SU-DHL-6 (cell line): ENCODE results near the gene ATP4A.

ENCODE experiments used
- H2AFZ ChIP-seq: fragments of 200-600 bp; sonication (generic); 2 replicates; pipeline ENCODE4 v1.6.1; 2014; ENCODE audit warnings: low read depth, mild to moderate bottlenecking, moderate library complexity, mixed read lengths, antibody characterized with exemption, low read length; ENCODE audit not compliant: severe bottlenecking
- H3F3A ChIP-seq: fragments of 200-600 bp; shearing (Covaris generic); 2 replicates; pipeline ENCODE4 v1.6.0; 2016; ENCODE audit warnings: antibody characterized with exemption, mild to moderate bottlenecking; ENCODE audit not compliant: insufficient read depth
- H3K27ac ChIP-seq: fragments of 200-600 bp; sonication (generic); 2 replicates; pipeline ENCODE4 v1.5.1; 2016; ENCODE audit warnings: low read depth, mild to moderate bottlenecking, low read length, moderate library complexity, mixed read lengths
- H3K27me3 ChIP-seq: fragments of 200-600 bp; sonication (generic), shearing (Covaris generic); 2 replicates; pipeline ENCODE4 v1.6.0; 2014; ENCODE audit warnings: mild to moderate bottlenecking, low read length
- H3K36me3 ChIP-seq: fragments of 200-600 bp; sonication (generic); 2 replicates; pipeline ENCODE4 v1.6.1; 2014; ENCODE audit warnings: mild to moderate bottlenecking, low read length, mixed read lengths
- H3K4me2 ChIP-seq: fragments of 300-600, 200-600 bp; shearing (Covaris generic), sonication (generic); 2 replicates; pipeline ENCODE4 v1.6.0; 2014; ENCODE audit warnings: low read length, low read depth, mild to moderate bottlenecking; ENCODE audit not compliant: poor library complexity, severe bottlenecking
- H3K4me3 ChIP-seq: fragments of 200-600 bp; sonication (generic); 2 replicates; pipeline ENCODE4 v1.5.1; 2014; ENCODE audit warnings: antibody characterized with exemption, low read length, mild to moderate bottlenecking, mixed read lengths; ENCODE audit not compliant: insufficient read depth, poor library complexity, severe bottlenecking
- H3K79me2 ChIP-seq: fragments of 200-600 bp; sonication (generic); 2 replicates; pipeline ENCODE4 v1.6.1; 2014; ENCODE audit warnings: mild to moderate bottlenecking, low read length, moderate library complexity; ENCODE audit not compliant: insufficient read depth
- H3K9ac ChIP-seq: fragments of 200-600 bp; sonication (generic); 2 replicates; pipeline ENCODE4 v1.7.0; 2014; ENCODE audit warnings: mild to moderate bottlenecking, low read length
- H3K9me2 ChIP-seq: fragments of 200-600 bp; sonication (generic); replicated peaks from 2 replicates; pipeline ENCODE4 v1.6.1; 2014; ENCODE audit warnings: low read length; ENCODE audit not compliant: insufficient read depth
- H3K9me3 ChIP-seq: fragments of 200-600 bp; sonication (generic); 2 replicates; pipeline ENCODE4 v1.6.1; 2014; ENCODE audit warnings: low read length, mixed read lengths; ENCODE audit not compliant: insufficient read depth
- H4K20me1 ChIP-seq: fragments of 200-600 bp; sonication (generic); 2 replicates; pipeline ENCODE4 v1.6.1; 2014; ENCODE audit warnings: low read depth, mild to moderate bottlenecking, antibody characterized with exemption, low read length, moderate library complexity, mixed read lengths
- CTCF ChIP-seq: fragments of 200-600 bp; sonication (generic); IDR thresholded peaks from one replicate; pipeline ENCODE4 v1.5.1; 2017; ENCODE audit warnings: antibody characterized with exemption, mild to moderate bottlenecking, low read length, moderate library complexity; ENCODE audit not compliant: insufficient read depth, poor library complexity, severe bottlenecking
- EZH2phosphoT487 ChIP-seq: fragments of 200-600 bp; sonication (generic), shearing (Covaris generic); conservative IDR thresholded peaks from 2 replicates; pipeline ENCODE4 v1.6.1; 2018; ENCODE audit warnings: mild to moderate bottlenecking, antibody characterized with exemption, low read length, moderate library complexity, mixed read lengths

ATP4A gene

GRCh38 chr19:35533201-35533821, 30.1 kb downstream of the ATP4A start, which contains the start of gene GAPDHS:
Gene GAPDHS, plus strand, starts transcription at chr19:35533456. Its CDS starts 72 bp downstream, at chr19:35533528.
- no peaks in the 10 kb centered on the region for H3K79me2 ChIP-seq
- no peaks in the 10 kb centered on the region for H3F3A ChIP-seq
- no peaks in the 10 kb centered on the region for H4K20me1 ChIP-seq
- H3K27me3 ChIP-seq = no peaks in the 10 kb centered on the region
- H3K9ac ChIP-seq = no peak within 1 kb of the TSS
- no peak within 1 kb of the TSS for H3K4me2 ChIP-seq
- no peak within 1 kb of the TSS for H2AFZ ChIP-seq
- no peaks in the 10 kb centered on the region for H3K9me3 ChIP-seq
- H3K27ac ChIP-seq = no peak within 1 kb of the TSS
- no peaks in the 10 kb centered on the region for H3K9me2 ChIP-seq
- no peaks in the 10 kb centered on the region for H3K36me3 ChIP-seq
- no peak within 1 kb of the TSS for H3K4me3 ChIP-seq
- TF ChIP-seq EZH2phosphoT487 (no peak), CTCF (no peak)

- no peak overlapping the region for H3K4me3 ChIP-seq
These were observed 32.2 kb downstream of the ATP4A start for GRCh38 chr19:35531291-35531690.

GRCh38 chr19:35529241-35530218, 33.9 kb downstream of the ATP4A start:
- H3F3A ChIP-seq = no peaks in the 10 kb centered on the region
- TF ChIP-seq EZH2phosphoT487 (no peak), CTCF (no peak)
- no peak overlapping the region for H3K9ac ChIP-seq
- no peaks in the 10 kb centered on the region for H3K9me2 ChIP-seq
- no peaks in the 10 kb centered on the region for H3K27me3 ChIP-seq
- H3K79me2 ChIP-seq = no peaks in the 10 kb centered on the region
- H4K20me1 ChIP-seq = no peaks in the 10 kb centered on the region
- H3K9me3 ChIP-seq = no peaks in the 10 kb centered on the region
- H3K4me3 ChIP-seq = no peak overlapping the region
- no peak overlapping the region for H3K4me2 ChIP-seq
- H2AFZ ChIP-seq = no peak overlapping the region
- no peaks in the 10 kb centered on the region for H3K36me3 ChIP-seq
- no peak overlapping the region for H3K27ac ChIP-seq

More at GRCh38 chr19:35531291-35531690, 32.2 kb downstream of the ATP4A start:
- H3K79me2 ChIP-seq = no peaks in the 10 kb centered on the region
- H4K20me1 ChIP-seq = no peaks in the 10 kb centered on the region
- H3K27me3 ChIP-seq = no peaks in the 10 kb centered on the region
- no peak overlapping the region for H2AFZ ChIP-seq
- H3K9me3 ChIP-seq = no peaks in the 10 kb centered on the region
- no peak overlapping the region for H3K27ac ChIP-seq
- H3K9ac ChIP-seq = no peak overlapping the region
- H3K9me2 ChIP-seq = no peaks in the 10 kb centered on the region
- H3F3A ChIP-seq = no peaks in the 10 kb centered on the region
- H3K4me2 ChIP-seq = no peak overlapping the region
- no peaks in the 10 kb centered on the region for H3K36me3 ChIP-seq
- no peak for TF ChIP-seq CTCF
